ENCODE data around the gene IL11. TPM values are rescaled to one million over a fixed set of nuclear protein-coding genes. Genes with fewer than 3 reads are reported as not detected.
A peak's percentile ranks its signal among the peaks of the same experiment; 100 is the strongest.
"Not testable (repeated sequence)": the region's sequence is repeated elsewhere in the genome, so short reads cannot be mapped to it uniquely, and the experiment has no call there.

The IL11 gene
- polyA plus RNA-seq, 3 donors, result not detected

DNA sequence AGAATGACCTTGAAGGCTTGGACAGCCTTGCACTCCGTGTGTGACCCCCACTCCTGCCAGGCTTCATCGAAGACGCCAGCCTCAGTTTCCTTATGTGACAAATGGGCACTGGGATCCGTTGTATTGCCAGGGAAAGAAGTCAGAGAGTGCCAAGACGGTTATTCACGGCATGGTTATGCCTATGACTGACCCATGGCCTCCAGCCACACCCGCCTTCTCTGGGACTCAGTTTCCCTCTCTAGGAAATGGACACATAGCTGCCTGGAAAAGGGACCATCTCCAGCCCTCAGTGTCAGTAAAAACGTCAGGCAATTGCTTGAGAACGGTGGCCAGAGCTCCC lies 38.2 kb upstream of the IL11 start:
- Mint-ChIP-seq H3K27me3 (ENCODE audit: low read depth in 3 of 3) (peaks cover 3 to 6% (median 4%) of the 10 kb centered on the region in 3 donors), H3K4me3 (peak overlapping the region; percentile 84 to 91), H3K4me1 (peaks cover 22% of the 10 kb centered on the region), H3K27ac (peak overlapping the region; percentile 96 to 98 (median 97)), H3K9me3 (peaks cover 0 to 12% (median 2%) of the 10 kb centered on the region in 7 donors), H3K36me3 (peaks cover 19 to 29% of the 10 kb centered on the region in 2 donors)
- intact Hi-C loops (cut with micrococcal nuclease), result loop anchor here in 1 of 2 donors (2.0 to 10.0 kb wide), 2 partner anchors 52 to 196 kb away; partner anchors contain the start of genes ISOC2, ZNF524 and ZNF865
- Histone ChIP-seq H3K4me2 (replicated peaks; ENCODE audit: extremely low read depth, low read length, poor library complexity, severe bottlenecking) (peak overlapping the region; percentile 75), H3K79me2 (ENCODE audit: insufficient read depth, low read length) (peaks cover 40% of the 10 kb centered on the region), H3K9me3 (replicated peaks in 1 of 2; ENCODE audit: control insufficient read depth in 1 of 2, insufficient read depth in 1 of 2, low read length in 2 of 2) (no peaks in the 10 kb centered on the region), H3K4me3 (replicated peaks in 1 of 3; ENCODE audit: low read depth in 2 of 3, low read length in 3 of 3) (peak overlapping the region; percentile 32 to 70 (median 37)), H3K27ac (ENCODE audit: low read depth in 1 of 2, low read length in 2 of 2) (peak overlapping the region; percentile 95 to 96), H3K36me3 (replicated peaks in 1 of 2; ENCODE audit: control insufficient read depth in 1 of 2, insufficient read depth in 2 of 2, low read length in 2 of 2) (peaks cover 5 to 13% of the 10 kb centered on the region in 2 donors), H3K4me1 (ENCODE audit: control insufficient read depth in 1 of 2, insufficient read depth in 2 of 2, low read length in 2 of 2) (peaks cover 22 to 31% of the 10 kb centered on the region in 2 donors), H2AFZ (ENCODE audit: insufficient read depth, low read depth, low read length, poor library complexity, severe bottlenecking) (peak overlapping the region; percentile 85), H3K9ac (ENCODE audit: insufficient read depth, low read length, poor library complexity, severe bottlenecking) (peak overlapping the region; percentile 90), H3K27me3 (ENCODE audit: control insufficient read depth in 2 of 2, insufficient read depth in 2 of 2, low read length in 2 of 2) (no peaks in the 10 kb centered on the region), H4K20me1 (ENCODE audit: insufficient read depth, low read length) (peaks cover 14% of the 10 kb centered on the region)
- DNase-seq, result no peak
- 69% methylated on average over 7 of the region's 9 CpGs for WGBS (ENCODE audit: insufficient coverage)
- TF ChIP-seq CTCF (IDR thresholded peaks at IDR 0.05), result no peak

- intact Hi-C loops (cut with micrococcal nuclease), result loop anchor here (1.0 to 10.0 kb wide), 4 partner anchors 21 to 197 kb away; partner anchors contain the start of genes ISOC2 (in 1 of the 2), ZNF524 (in 1 of the 2) and ZNF865 (in 1 of the 2)
- Histone ChIP-seq H3K9ac (ENCODE audit: insufficient read depth, low read length, poor library complexity, severe bottlenecking) (peak overlapping the region; percentile 90), H4K20me1 (ENCODE audit: insufficient read depth, low read length) (peaks cover 18% of the 10 kb centered on the region), H3K4me3 (replicated peaks in 1 of 3; ENCODE audit: low read depth in 2 of 3, low read length in 3 of 3) (peak overlapping the region; percentile 32 to 86 (median 37)), H2AFZ (ENCODE audit: insufficient read depth, low read depth, low read length, poor library complexity, severe bottlenecking) (peak overlapping the region; percentile 85), H3K27ac (ENCODE audit: low read depth in 1 of 2, low read length in 2 of 2) (peak overlapping the region; percentile 95 to 96), H3K36me3 (replicated peaks in 1 of 2; ENCODE audit: control insufficient read depth in 1 of 2, insufficient read depth in 2 of 2, low read length in 2 of 2) (peaks cover 9 to 19% of the 10 kb centered on the region in 2 donors), H3K9me3 (replicated peaks in 1 of 2; ENCODE audit: control insufficient read depth in 1 of 2, insufficient read depth in 1 of 2, low read length in 2 of 2) (no peaks in the 10 kb centered on the region), H3K4me2 (replicated peaks; ENCODE audit: extremely low read depth, low read length, poor library complexity, severe bottlenecking) (peak overlapping the region; percentile 81), H3K79me2 (ENCODE audit: insufficient read depth, low read length) (peaks cover 45% of the 10 kb centered on the region), H3K27me3 (ENCODE audit: control insufficient read depth in 2 of 2, insufficient read depth in 2 of 2, low read length in 2 of 2) (no peaks in the 10 kb centered on the region), H3K4me1 (ENCODE audit: control insufficient read depth in 1 of 2, insufficient read depth in 2 of 2, low read length in 2 of 2) (peaks cover 22 to 31% of the 10 kb centered on the region in 2 donors)
- Mint-ChIP-seq H3K27me3 (ENCODE audit: low read depth in 3 of 3) (peaks cover 3 to 6% (median 4%) of the 10 kb centered on the region in 3 donors), H3K9me3 (peaks cover 0 to 12% (median 2%) of the 10 kb centered on the region in 7 donors), H3K4me3 (peak overlapping the region; percentile 84 to 91), H3K27ac (peak overlapping the region; percentile 96 to 98 (median 97)), H3K4me1 (peaks cover 26% of the 10 kb centered on the region), H3K36me3 (peaks cover 23 to 34% of the 10 kb centered on the region in 2 donors)
- TF ChIP-seq CTCF (IDR thresholded peaks at IDR 0.05), result no peak
- DNase-seq, result peak; percentile 99 to 100 (median 100)
- WGBS (ENCODE audit: insufficient coverage), result 0% methylated on average over 70 of the region's 72 CpGs
Observed at GRCh38 chr19:55407800-55408532, 37.7 kb upstream of the IL11 start.

GRCh38 chr19:55407550-55407799 lies 37.2 kb upstream of the IL11 start, which contains the start of gene UBE2S:
UBE2S (minus strand) TSS chr19:55407788; CDS start chr19:55407589, 199 bp downstream.
- Histone ChIP-seq H3K4me2 (replicated peaks; ENCODE audit: extremely low read depth, low read length, poor library complexity, severe bottlenecking) (peak within 1 kb of the TSS; percentile 81), H2AFZ (ENCODE audit: insufficient read depth, low read depth, low read length, poor library complexity, severe bottlenecking) (peak within 1 kb of the TSS; percentile 85), H3K36me3 (replicated peaks in 1 of 2; ENCODE audit: control insufficient read depth in 1 of 2, insufficient read depth in 2 of 2, low read length in 2 of 2) (peaks cover 14 to 24% of the 10 kb centered on the region in 2 donors), H3K9ac (ENCODE audit: insufficient read depth, low read length, poor library complexity, severe bottlenecking) (peak within 1 kb of the TSS; percentile 90), H3K79me2 (ENCODE audit: insufficient read depth, low read length) (peaks cover 50% of the 10 kb centered on the region), H3K27ac (ENCODE audit: low read depth in 1 of 2, low read length in 2 of 2) (peak within 1 kb of the TSS; percentile 95 to 96), H3K4me1 (ENCODE audit: control insufficient read depth in 1 of 2, insufficient read depth in 2 of 2, low read length in 2 of 2) (peaks cover 22 to 31% of the 10 kb centered on the region in 2 donors), H4K20me1 (ENCODE audit: insufficient read depth, low read length) (peaks cover 22% of the 10 kb centered on the region), H3K4me3 (replicated peaks in 1 of 3; ENCODE audit: low read depth in 2 of 3, low read length in 3 of 3) (peak within 1 kb of the TSS; percentile 55 to 86 (median 81))
- H3K4me3 Mint-ChIP-seq, result peak within 1 kb of the TSS; percentile 84 to 91
- H3K9me3 Mint-ChIP-seq, result peaks cover 0 to 12% (median 2%) of the 10 kb centered on the region in 7 donors
- under 1% methylated on average over 36 of the region's 36 CpGs for WGBS (ENCODE audit: insufficient coverage)
- H3K9me3 ChIP-seq (replicated peaks in 1 of 2; ENCODE audit: control insufficient read depth in 1 of 2, insufficient read depth in 1 of 2, low read length in 2 of 2); DNase-seq; H3K27me3 ChIP-seq (ENCODE audit: control insufficient read depth in 2 of 2, insufficient read depth in 2 of 2, low read length in 2 of 2); H3K27me3 Mint-ChIP-seq (ENCODE audit: low read depth in 3 of 3): not testable (repeated sequence)
- peaks cover 29% of the 10 kb centered on the region for H3K4me1 Mint-ChIP-seq
- peaks cover 28 to 39% of the 10 kb centered on the region in 2 donors for H3K36me3 Mint-ChIP-seq
- intact Hi-C loops (cut with micrococcal nuclease), result loop anchor here (1.0 to 10.0 kb wide), 3 partner anchors 21 to 197 kb away; partner anchors contain the start of genes ZNF524 (in 1 of the 2) and ZNF865 (in 1 of the 2)
- peak within 1 kb of the TSS; percentile 96 to 98 (median 97) for H3K27ac Mint-ChIP-seq
